NCI-H2196 (cell line): ENCODE data around the gene AMBRA1.
"Not testable (repeated sequence)": the region's sequence is repeated elsewhere in the genome, so short reads cannot be mapped to it uniquely, and the experiment has no call there.

Experiments
- DNase-seq: peaks from one replicate; lab custom pipeline; 2025; ENCODE audit not compliant: unreplicated experiment; lab: John Stamatoyannopoulos, UW

The AMBRA1 gene

GRCh38 chr11:46534711-46535110, 59.1 kb downstream of the AMBRA1 start:
- no peak for DNase-seq

GRCh38 chr11:46533396-46534100, 60.3 kb downstream of the AMBRA1 start:
- DNase-seq, result no peak

- no peak for DNase-seq
These were observed 63.8 kb downstream of the AMBRA1 start for GRCh38 chr11:46529928-46530574.

GRCh38 chr11:46529095-46529905, 64.5 kb downstream of the AMBRA1 start:
- peak; percentile 64 for DNase-seq

- no peak for DNase-seq
These were observed 65.3 kb downstream of the AMBRA1 start for GRCh38 chr11:46528445-46529094.

GRCh38 chr11:46527591-46528130, 66.2 kb downstream of the AMBRA1 start:
- DNase-seq, result no peak

- no peak for DNase-seq
These were observed 67.3 kb downstream of the AMBRA1 start for GRCh38 chr11:46526216-46527215.

- no peak for DNase-seq
These were observed 69.5 kb downstream of the AMBRA1 start for GRCh38 chr11:46524201-46524770.

- DNase-seq, result no peak
These were observed 70.5 kb downstream of the AMBRA1 start for GRCh38 chr11:46523290-46523689.

GRCh38 chr11:46522682-46523281, 71.0 kb downstream of the AMBRA1 start:
- DNase-seq, result no peak

GRCh38 chr11:46521961-46522681, 71.7 kb downstream of the AMBRA1 start:
- DNase-seq, result no peak

GRCh38 chr11:46520971-46521745, 72.7 kb downstream of the AMBRA1 start:
- DNase-seq, result no peak

- DNase-seq, result no peak
These were observed 74.5 kb downstream of the AMBRA1 start for GRCh38 chr11:46519351-46519750.

- not testable (repeated sequence) for DNase-seq
These were observed 74.9 kb downstream of the AMBRA1 start for GRCh38 chr11:46518928-46519327.

- DNase-seq, result no peak
These were observed 79.5 kb downstream of the AMBRA1 start for GRCh38 chr11:46514370-46514769.

GRCh38 chr11:46513934-46514342, 79.9 kb downstream of the AMBRA1 start:
- DNase-seq, result peak; percentile 27

- DNase-seq, result no peak
These were observed 81.5 kb downstream of the AMBRA1 start for GRCh38 chr11:46512261-46512881.
